Hematopoietic multipotent progenitor cell treated with erythropoietin and hydrocortisone succinate and interleukin-3 and kit ligand, for 4 days (in vitro differentiated cells): ENCODE measurements around the gene C2orf92.

ENCODE experiments used
- DNase-seq: peaks from one replicate; pipeline ENCODE4 v3.0.0-alpha.2; 2015

Gene C2orf92

GRCh38 chr2:97750017-97750416 lies 80.5 kb downstream of the C2orf92 start:
- no peak for DNase-seq

GRCh38 chr2:97751752-97752151 lies 82.2 kb downstream of the C2orf92 start:
- DNase-seq = no peak
